Measurements from ENCODE around the gene TUBG1. TPM values are rescaled to one million over a fixed set of nuclear protein-coding genes. Genes with fewer than 3 reads are reported as not detected.

TUBG1 gene
- polyA plus RNA-seq, 4 donors, result 54.4 to 63.9 (median 55.8) TPM

Other genes starting within 250 kb of the TUBG1 start
- 10 to 100 TPM; 58.2 to 71.3 (median 61.9) TPM for gene STAT3, start 221.2 kb upstream of the TUBG1 start, polyA plus RNA-seq (ENCODE audit: insufficient read length in 4 of 4)
- gene CAVIN1, start 186.4 kb upstream of the TUBG1 start, polyA plus RNA-seq (ENCODE audit: insufficient read length in 4 of 4), result 10 to 100 TPM; 58.0 to 85.6 (median 68.6) TPM
- 10 to 100 TPM; 41.5 to 73.0 (median 57.7) TPM for gene ATP6V0A1, start 150.8 kb upstream of the TUBG1 start, polyA plus RNA-seq (ENCODE audit: insufficient read length in 4 of 4)
- 10 to 100 TPM; 19.3 to 29.7 (median 25.6) TPM for gene NAGLU, start 73.4 kb upstream of the TUBG1 start, polyA plus RNA-seq (ENCODE audit: insufficient read length in 4 of 4)
- gene HSD17B1, start 56.8 kb upstream of the TUBG1 start, polyA plus RNA-seq (ENCODE audit: insufficient read length in 4 of 4), result 1 to 10 TPM; 3.2 to 6.2 (median 5.2) TPM
- 10 to 100 TPM; 57.7 to 67.1 (median 59.9) TPM for gene COASY, start 47.5 kb upstream of the TUBG1 start, polyA plus RNA-seq (ENCODE audit: insufficient read length in 4 of 4)
- gene MLX, start 42.6 kb upstream of the TUBG1 start, polyA plus RNA-seq (ENCODE audit: insufficient read length in 4 of 4), result 10 to 100 TPM; 33.4 to 42.6 (median 35.8) TPM
- gene PSMC3IP, start 32.0 kb upstream of the TUBG1 start, polyA plus RNA-seq (ENCODE audit: insufficient read length in 4 of 4), result 10 to 100 TPM; 16.2 to 23.4 (median 18.3) TPM
- gene RETREG3, start 309 bp upstream of the TUBG1 start, polyA plus RNA-seq (ENCODE audit: insufficient read length in 4 of 4), result 10 to 100 TPM; 41.9 to 65.7 (median 51.1) TPM
- gene TUBG2, start 49.6 kb downstream of the TUBG1 start, polyA plus RNA-seq (ENCODE audit: insufficient read length in 4 of 4), result 10 to 100 TPM; 19.4 to 42.2 (median 30.5) TPM
- gene PLEKHH3, start 67.3 kb downstream of the TUBG1 start, polyA plus RNA-seq (ENCODE audit: insufficient read length in 4 of 4), result 10 to 100 TPM; 12.3 to 23.0 (median 19.9) TPM
- 1 to 10 TPM in 3 of 4 donors, under 1 TPM in 1; 0.89 to 2.1 (median 1.5) TPM for gene CCR10, start 72.2 kb downstream of the TUBG1 start, polyA plus RNA-seq (ENCODE audit: insufficient read length in 4 of 4)
- gene CNTNAP1, start 72.8 kb downstream of the TUBG1 start, polyA plus RNA-seq (ENCODE audit: insufficient read length in 4 of 4), result 10 to 100 TPM in 1 of 4 donors, 1 to 10 TPM in 3; 8.1 to 11.1 (median 8.6) TPM
- 10 to 100 TPM; 32.5 to 65.2 (median 51.7) TPM for gene EZH1, start 135.4 kb downstream of the TUBG1 start, polyA plus RNA-seq (ENCODE audit: insufficient read length in 4 of 4)
- 100 to 1,000 TPM in 1 of 4 donors, 10 to 100 TPM in 3; 73.4 to 118 (median 93.3) TPM for gene RAMP2, start 151.5 kb downstream of the TUBG1 start, polyA plus RNA-seq (ENCODE audit: insufficient read length in 4 of 4)
- gene VPS25, start 163.8 kb downstream of the TUBG1 start, polyA plus RNA-seq (ENCODE audit: insufficient read length in 4 of 4), result 100 to 1,000 TPM in 1 of 4 donors, 10 to 100 TPM in 3; 77.0 to 101 (median 93.4) TPM
- 10 to 100 TPM; 11.2 to 17.9 (median 12.7) TPM for gene WNK4, start 170.9 kb downstream of the TUBG1 start, polyA plus RNA-seq (ENCODE audit: insufficient read length in 4 of 4)
- 100 to 1,000 TPM; 142 to 179 (median 160) TPM for gene COA3, start 189.0 kb downstream of the TUBG1 start, polyA plus RNA-seq (ENCODE audit: insufficient read length in 4 of 4)
- 1 to 10 TPM in 3 of 4 donors, under 1 TPM in 1; 0.86 to 3.8 (median 2.1) TPM for gene CNTD1, start 189.2 kb downstream of the TUBG1 start, polyA plus RNA-seq (ENCODE audit: insufficient read length in 4 of 4)
- gene BECN1, start 214.6 kb downstream of the TUBG1 start, polyA plus RNA-seq (ENCODE audit: insufficient read length in 4 of 4), result 10 to 100 TPM; 68.8 to 86.1 (median 77.4) TPM
- 100 to 1,000 TPM in 2 of 4 donors, 10 to 100 TPM in 2; 92.6 to 111 (median 99.4) TPM for gene PSME3, start 223.7 kb downstream of the TUBG1 start, polyA plus RNA-seq (ENCODE audit: insufficient read length in 4 of 4)
- gene AOC2, start 234.9 kb downstream of the TUBG1 start, polyA plus RNA-seq (ENCODE audit: insufficient read length in 4 of 4), result 1 to 10 TPM in 2 of 4 donors, under 1 TPM in 2; 0.62 to 1.8 (median 1.4) TPM
- 1 to 10 TPM; 5.0 to 6.9 (median 5.5) TPM for gene AOC3, start 241.5 kb downstream of the TUBG1 start, polyA plus RNA-seq (ENCODE audit: insufficient read length in 4 of 4)

Data from left renal cortex interstitium (tissue), 4 donors.